Activated CD4-positive, alpha-beta T cell treated with anti-CD3 and anti-CD28 coated beads, Interleukin-2, amount 50 U/mL, for 16 hours (primary cell): ENCODE results near the gene PRCC.

Source experiments
- DNase-seq: peaks from one replicate; pipeline ENCODE4 v3.0.0-alpha.2; 2020

The PRCC gene

DNA sequence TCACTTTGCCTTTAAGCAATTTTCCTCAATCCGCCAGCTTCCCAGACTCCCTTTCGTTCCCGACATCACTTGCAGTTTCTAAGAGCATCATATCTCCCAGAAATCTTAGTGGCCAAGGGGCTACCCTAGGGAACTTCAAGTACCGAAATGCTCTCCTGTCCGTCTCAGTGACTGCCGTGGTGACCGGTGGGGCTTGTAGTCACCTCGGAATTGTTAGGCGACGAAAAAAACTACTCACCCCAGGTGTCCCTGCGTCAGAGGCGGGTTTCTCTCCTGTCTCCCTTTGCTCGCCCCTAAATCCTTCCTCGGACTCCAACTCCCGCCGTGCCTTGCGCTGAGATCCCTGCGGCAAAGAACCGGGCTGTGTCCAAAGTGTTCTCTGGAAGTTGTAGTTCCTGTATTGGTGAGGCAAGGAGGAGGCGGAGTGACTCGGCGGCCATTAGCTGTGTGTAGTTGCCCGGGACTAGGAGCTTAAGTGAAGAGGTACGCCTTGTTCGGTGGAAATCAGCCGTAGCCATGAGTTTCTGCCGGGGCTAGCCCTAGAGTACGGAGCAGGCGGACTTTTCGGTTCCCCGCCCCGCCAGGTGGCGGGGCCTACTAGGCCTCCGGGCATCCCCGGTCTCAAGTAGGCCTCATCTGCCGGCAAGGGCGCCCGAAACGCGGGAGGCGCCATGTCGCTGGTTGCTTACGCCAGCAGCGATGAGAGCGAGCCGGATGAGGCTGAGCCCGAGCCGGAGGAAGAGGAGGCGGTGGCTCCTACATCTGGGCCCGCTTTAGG lies at the start of gene PRCC:
Gene PRCC, plus strand, starts transcription at position 435 of the 778 bp plus-strand sequence. Its CDS starts 237 bp downstream, at position 672.
- peak; percentile 99 for DNase-seq

DNA sequence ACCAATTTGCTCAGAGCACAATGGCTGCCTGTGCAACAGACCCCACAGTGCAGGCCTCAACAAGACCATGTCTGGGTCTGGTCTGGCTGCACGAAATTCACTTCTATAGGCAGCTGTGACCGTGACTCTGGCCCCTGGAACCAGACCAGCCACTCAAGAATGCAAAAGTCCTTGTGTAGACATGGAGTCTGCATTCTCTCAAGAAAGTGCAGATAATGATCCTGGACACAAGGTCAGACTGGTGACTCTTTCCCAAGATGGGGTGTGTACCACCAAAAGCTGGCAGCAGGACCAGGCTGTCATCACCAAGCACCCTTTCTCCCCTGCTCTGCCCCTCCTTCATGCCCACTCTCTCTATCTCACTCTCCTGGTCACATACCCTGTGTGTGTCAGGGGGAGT lies 46.2 kb upstream of the PRCC start:
- DNase-seq, result no peak

DNA sequence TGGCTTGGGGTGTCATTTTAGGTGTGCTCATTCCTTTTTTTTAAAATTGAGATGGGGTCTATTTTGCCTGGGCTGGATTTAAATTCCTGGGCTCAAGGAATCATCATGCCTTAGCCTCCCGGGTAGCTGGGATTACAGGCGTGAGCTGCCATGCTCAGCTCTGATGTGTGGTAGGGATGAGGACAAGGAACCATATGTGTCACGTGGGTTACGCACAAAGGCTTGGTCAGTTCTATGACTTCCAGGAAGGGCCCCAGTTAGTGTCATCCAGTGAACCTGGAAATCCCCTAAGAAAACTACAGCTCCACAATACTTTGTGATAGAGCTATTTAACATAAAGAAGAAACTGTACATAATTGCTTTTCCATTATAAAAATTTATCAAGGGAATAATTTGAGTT lies 45.8 kb upstream of the PRCC start:
- DNase-seq, result peak; percentile 65

- peak; percentile 89 for DNase-seq
Observed at GRCh38 chr1:156725683-156726280, 41.6 kb upstream of the PRCC start.

DNA sequence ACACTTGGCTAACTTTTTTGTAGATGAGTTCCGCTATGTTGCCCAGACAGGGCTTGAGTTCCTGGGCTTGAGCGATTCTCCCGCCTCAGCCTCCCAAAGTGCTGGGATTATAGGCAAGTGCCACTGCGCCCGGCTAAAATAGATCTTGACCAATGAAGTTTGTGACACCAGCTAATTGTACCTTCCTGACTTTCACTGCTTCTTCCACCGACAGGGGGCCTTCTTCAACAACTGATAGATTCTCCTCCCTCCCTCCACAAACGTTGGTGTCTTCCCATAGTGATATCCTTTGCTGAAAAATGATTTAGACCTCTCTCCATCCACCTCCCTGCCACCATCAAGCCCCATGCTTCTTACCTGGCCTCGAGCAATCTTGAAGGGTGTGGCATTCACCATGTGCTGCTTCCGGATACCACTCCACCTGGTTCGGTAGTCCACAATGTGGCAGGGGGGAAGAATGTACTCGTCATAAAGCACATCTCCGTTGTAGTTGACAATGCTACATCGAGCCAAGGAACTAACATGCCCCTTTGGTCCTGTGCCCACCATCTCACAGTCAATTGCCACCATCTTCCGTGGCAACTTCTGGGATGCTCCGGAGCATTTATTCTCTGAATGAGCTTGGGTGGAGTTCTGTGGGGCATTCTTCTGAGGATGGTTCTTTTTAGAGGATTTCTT lies 40.6 kb upstream of the PRCC start:
- DNase-seq, result peak; percentile 71

DNA sequence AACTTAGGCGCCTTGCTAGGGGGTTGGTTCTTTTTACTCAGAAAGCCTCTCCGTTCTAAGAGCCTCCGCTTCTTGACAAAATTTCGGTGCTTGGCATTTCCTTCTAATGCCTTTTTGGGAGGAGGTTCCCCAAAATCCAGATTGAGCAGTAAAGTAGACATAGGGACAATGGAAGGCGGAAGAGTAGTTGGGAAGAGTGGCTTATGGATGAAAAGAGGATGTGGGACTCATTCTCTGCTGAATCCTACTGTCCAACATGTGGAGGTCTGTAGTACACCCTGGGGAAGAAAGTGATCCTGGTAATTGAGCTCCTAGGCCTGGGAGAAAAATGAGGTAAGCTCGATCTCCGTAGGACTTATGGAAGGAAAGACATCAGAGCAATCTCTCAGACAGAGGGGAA lies 39.8 kb upstream of the PRCC start:
- no peak for DNase-seq

- DNase-seq, result peak; percentile 87
Observed at GRCh38 chr1:156727926-156728598, 39.3 kb upstream of the PRCC start, which contains the start of gene METTL25B. TSS of gene METTL25B (plus strand) at chr1:156728469. CDS start at chr1:156729105, 636 bp downstream.

DNA sequence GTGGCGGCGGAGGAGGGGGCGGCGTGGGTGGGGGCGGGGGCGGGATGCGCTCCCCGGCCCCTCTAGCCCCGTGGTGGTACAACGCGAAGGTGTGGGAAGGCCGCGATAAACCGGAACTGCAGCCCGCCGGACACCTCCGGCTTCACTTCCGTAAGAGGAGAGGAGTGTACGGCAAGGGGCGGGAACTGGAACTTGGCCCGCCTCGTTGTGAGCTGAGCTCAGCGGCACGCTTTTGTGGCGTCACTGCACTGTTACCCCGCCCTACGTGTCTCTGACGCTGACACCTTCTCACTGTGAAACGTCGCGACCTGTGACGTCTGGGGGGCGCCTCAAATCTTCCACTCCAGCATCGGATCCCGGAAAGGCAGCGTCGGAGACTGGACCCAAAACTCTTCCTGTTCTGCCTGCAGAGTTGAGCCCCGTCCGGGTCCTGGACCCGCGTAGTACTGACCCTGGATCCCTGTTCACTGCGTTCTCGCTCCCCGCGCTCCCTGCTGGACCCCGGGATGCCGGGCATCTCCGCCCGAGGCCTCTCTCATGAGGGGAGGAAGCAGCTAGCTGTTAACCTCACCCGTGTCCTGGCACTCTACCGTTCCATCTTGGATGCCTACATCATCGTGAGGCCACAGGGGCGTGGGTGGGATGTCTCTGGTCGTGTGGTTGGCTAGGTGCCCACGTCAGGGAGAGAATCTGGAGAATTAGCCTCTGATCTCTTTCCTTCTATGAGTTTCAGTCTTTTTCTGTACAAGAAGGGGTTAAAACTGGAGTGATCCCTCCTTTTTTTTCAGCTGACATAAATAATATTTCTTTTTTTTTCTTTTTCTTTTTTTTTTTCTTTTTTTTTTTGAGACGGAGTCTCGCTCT lies 38.5 kb upstream of the PRCC start, which contains the start of gene ISG20L2:
Gene ISG20L2, minus strand, starts transcription at position 168 of the 864 bp plus-strand sequence. CDS start 1,114 bp downstream, outside the sequence.
- peak; percentile 98 for DNase-seq

- DNase-seq, result no peak
Observed at GRCh38 chr1:156733989-156734584, 33.2 kb upstream of the PRCC start.

DNA sequence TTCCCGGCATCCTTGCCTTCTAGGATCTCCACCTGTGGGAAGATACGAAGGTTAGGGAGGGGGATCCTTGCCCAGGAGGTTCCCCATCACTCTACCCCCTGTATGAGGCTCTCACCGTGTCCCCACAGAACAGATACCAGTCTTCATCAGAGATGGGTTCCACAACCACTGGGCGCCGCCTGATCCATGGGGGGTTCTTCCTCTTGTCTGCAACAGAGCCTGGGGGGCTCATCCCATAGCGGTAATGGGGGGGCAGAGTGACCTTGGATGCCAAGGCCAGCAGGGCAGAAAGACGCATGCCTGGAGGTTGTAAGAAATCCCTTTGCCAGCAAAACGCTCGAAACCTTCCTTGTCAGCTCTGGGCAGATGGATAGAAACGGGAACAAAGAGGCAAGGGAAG lies 28.9 kb upstream of the PRCC start:
- no peak for DNase-seq

GRCh38 chr1:156738916-156739315 lies 28.4 kb upstream of the PRCC start:
- DNase-seq, result no peak

DNA sequence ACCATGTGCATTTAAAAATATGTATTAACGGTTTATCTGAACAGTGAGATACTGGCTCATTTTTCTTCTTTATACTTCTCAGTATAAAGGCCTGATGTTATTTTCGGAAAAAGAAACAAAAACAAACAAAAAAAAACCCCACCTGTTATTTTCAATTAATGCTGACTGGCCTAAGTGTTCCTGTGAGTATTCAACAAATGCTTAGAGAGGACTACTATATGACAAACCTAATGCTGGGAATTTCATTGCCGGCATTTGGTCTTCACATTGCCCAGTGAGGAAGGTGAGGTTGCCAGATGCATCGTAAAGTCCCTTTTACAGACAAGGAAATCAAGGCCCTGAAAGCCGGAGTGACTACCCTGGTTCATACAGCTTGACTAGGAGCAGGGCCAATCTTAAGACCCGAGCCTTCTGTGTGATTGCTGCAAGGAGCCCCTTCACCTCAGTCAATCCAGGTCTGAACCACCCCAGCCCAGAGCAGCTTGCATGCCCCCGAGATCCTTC lies 27.0 kb upstream of the PRCC start:
- no peak for DNase-seq

GRCh38 chr1:156740741-156741480 lies 26.4 kb upstream of the PRCC start, which contains the start of gene MRPL24:
TSS of gene MRPL24 (minus strand) at chr1:156741088. CDS start at chr1:156738704, 2,384 bp downstream.
- DNase-seq, result peak; percentile 100

- no peak for DNase-seq
Observed at GRCh38 chr1:156741481-156741983, 25.8 kb upstream of the PRCC start.

- DNase-seq, result no peak
Observed at GRCh38 chr1:156742017-156742416, 25.3 kb upstream of the PRCC start.

GRCh38 chr1:156742801-156743200 lies 24.5 kb upstream of the PRCC start:
- no peak for DNase-seq

- DNase-seq, result no peak
Observed at GRCh38 chr1:156743367-156744302, 23.7 kb upstream of the PRCC start.

DNA sequence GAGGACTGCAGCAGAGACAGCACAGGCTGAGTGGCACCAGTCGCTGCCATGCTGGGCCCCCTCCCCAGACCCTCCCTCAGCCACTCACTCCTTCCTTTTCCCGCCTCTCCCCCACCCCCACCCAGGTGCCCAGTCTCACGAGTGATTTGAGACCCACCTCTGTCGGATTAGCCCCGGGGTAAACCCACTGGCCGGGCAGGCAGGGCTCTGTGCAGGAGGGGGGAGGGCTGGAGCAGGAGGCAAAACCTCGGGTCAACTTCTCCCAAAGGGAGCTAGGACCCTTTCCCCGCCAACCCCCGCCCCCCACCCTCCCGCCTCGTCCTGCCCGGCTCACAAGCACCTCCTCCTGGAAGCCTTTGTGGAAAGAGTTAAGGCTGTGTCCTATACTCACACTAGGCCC lies 23.0 kb upstream of the PRCC start:
- no peak for DNase-seq

GRCh38 chr1:156744786-156745419 lies 22.4 kb upstream of the PRCC start:
- DNase-seq, result no peak
